ENCODE results near the gene RHBDL1.

DNA sequence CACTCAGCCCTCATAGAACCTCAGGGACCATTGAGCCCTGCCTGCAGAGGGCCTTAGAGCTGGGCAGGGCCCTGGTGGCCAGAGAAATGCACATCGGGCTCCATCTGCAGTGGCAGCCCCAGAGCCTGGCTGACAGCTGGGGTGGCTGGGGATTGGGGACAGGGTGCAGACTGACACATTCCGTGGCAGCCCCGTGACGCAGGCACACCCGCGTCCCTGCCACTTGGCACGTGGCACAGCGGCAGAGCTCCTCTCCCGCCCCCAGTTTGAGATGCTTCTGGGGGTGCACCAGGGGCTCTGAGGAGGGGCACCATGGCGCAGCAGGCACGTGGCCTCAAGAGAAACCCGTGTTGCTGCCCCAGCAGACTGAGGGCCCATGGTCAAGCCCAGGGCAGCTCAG is 27.9 kb downstream of the RHBDL1 start:
- TF ChIP-seq, protein P1, sequence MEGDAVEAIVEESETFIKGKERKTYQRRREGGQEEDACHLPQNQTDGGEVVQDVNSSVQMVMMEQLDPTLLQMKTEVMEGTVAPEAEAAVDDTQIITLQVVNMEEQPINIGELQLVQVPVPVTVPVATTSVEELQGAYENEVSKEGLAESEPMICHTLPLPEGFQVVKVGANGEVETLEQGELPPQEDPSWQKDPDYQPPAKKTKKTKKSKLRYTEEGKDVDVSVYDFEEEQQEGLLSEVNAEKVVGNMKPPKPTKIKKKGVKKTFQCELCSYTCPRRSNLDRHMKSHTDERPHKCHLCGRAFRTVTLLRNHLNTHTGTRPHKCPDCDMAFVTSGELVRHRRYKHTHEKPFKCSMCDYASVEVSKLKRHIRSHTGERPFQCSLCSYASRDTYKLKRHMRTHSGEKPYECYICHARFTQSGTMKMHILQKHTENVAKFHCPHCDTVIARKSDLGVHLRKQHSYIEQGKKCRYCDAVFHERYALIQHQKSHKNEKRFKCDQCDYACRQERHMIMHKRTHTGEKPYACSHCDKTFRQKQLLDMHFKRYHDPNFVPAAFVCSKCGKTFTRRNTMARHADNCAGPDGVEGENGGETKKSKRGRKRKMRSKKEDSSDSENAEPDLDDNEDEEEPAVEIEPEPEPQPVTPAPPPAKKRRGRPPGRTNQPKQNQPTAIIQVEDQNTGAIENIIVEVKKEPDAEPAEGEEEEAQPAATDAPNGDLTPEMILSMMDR (conservative IDR thresholded peaks at IDR 0.05; ENCODE audit: low read length) = no peak
- TF ChIP-seq EZH2phosphoT487 (IDR thresholded peaks at IDR 0.05; ENCODE audit: borderline replicate concordance) = no peak
